ENCODE results near the gene BICC1. TPM values are rescaled to one million over a fixed set of nuclear protein-coding genes. Genes with fewer than 3 reads are reported as not detected.
A peak's percentile ranks its signal among the peaks of the same experiment; 100 is the strongest.

Gene BICC1
- total RNA-seq, 2 donors from 2014 or later = 8.3 to 15.7 TPM

GRCh38 chr10:58653139-58653538 lies 140.5 kb downstream of the BICC1 start:
- Histone ChIP-seq H3K9me3 (no peaks in the 10 kb centered on the region), H3K27ac (peak overlapping the region in 1 of 2 donors; percentile 17), H3K4me1 (peaks cover 0 to 20% of the 10 kb centered on the region in 2 donors), H3K36me3 (no peaks in the 10 kb centered on the region), H3K4me3 (no peak overlapping the region), H3K27me3 (no peaks in the 10 kb centered on the region)
- no peak for TF ChIP-seq CTCF (IDR thresholded peaks at IDR 0.05)
- DNase-seq (ENCODE audit: low spot score) = no peak

GRCh38 chr10:58660575-58661255 lies 148.0 kb downstream of the BICC1 start:
- no peak for DNase-seq (ENCODE audit: low spot score)
- no peak for TF ChIP-seq CTCF (IDR thresholded peaks at IDR 0.05)
- no peak overlapping the region for H3K4me3 ChIP-seq
- H3K27me3 ChIP-seq = no peaks in the 10 kb centered on the region
- H3K27ac ChIP-seq = peak overlapping the region in 1 of 2 donors; percentile 18
- H3K36me3 ChIP-seq = no peaks in the 10 kb centered on the region
- peaks cover 0 to 2% of the 10 kb centered on the region in 2 donors for H3K4me1 ChIP-seq
- peaks cover 0 to 16% of the 10 kb centered on the region in 2 donors for H3K9me3 ChIP-seq

- peak overlapping the region in 1 of 2 donors; percentile 18 for H3K27ac ChIP-seq
- H3K27me3 ChIP-seq = no peaks in the 10 kb centered on the region
These were observed 148.7 kb downstream of the BICC1 start for GRCh38 chr10:58661336-58661735.

GRCh38 chr10:58661902-58662301 lies 149.2 kb downstream of the BICC1 start:
- Histone ChIP-seq H3K4me1 (peaks cover 0 to 2% of the 10 kb centered on the region in 2 donors), H3K27ac (peak overlapping the region in 1 of 2 donors; percentile 24), H3K4me3 (no peak overlapping the region), H3K36me3 (no peaks in the 10 kb centered on the region), H3K27me3 (no peaks in the 10 kb centered on the region), H3K9me3 (peaks cover 0 to 16% of the 10 kb centered on the region in 2 donors)
- DNase-seq (ENCODE audit: low spot score) = no peak
- TF ChIP-seq CTCF (IDR thresholded peaks at IDR 0.05) = no peak

More at GRCh38 chr10:58661336-58661735, 148.7 kb downstream of the BICC1 start:
- Histone ChIP-seq H3K9me3 (peaks cover 0 to 16% of the 10 kb centered on the region in 2 donors), H3K4me3 (no peak overlapping the region), H3K36me3 (no peaks in the 10 kb centered on the region), H3K4me1 (peaks cover 0 to 2% of the 10 kb centered on the region in 2 donors)
- TF ChIP-seq CTCF (IDR thresholded peaks at IDR 0.05) = no peak
- no peak for DNase-seq (ENCODE audit: low spot score)

GRCh38 chr10:58662314-58662713 lies 149.6 kb downstream of the BICC1 start:
- DNase-seq (ENCODE audit: low spot score) = no peak
- Histone ChIP-seq H3K36me3 (no peaks in the 10 kb centered on the region), H3K4me3 (no peak overlapping the region), H3K27me3 (no peaks in the 10 kb centered on the region), H3K9me3 (peaks cover 0 to 16% of the 10 kb centered on the region in 2 donors), H3K4me1 (peaks cover 0 to 2% of the 10 kb centered on the region in 2 donors), H3K27ac (peak overlapping the region in 1 of 2 donors; percentile 24)
- TF ChIP-seq CTCF (IDR thresholded peaks at IDR 0.05) = no peak
